ENCODE results near the gene NKAIN1. TPM values are rescaled to one million over a fixed set of nuclear protein-coding genes. Genes with fewer than 3 reads are reported as not detected.

The NKAIN1 gene
- total RNA-seq, 1 donor from 2014 or later, result not detected

DNA sequence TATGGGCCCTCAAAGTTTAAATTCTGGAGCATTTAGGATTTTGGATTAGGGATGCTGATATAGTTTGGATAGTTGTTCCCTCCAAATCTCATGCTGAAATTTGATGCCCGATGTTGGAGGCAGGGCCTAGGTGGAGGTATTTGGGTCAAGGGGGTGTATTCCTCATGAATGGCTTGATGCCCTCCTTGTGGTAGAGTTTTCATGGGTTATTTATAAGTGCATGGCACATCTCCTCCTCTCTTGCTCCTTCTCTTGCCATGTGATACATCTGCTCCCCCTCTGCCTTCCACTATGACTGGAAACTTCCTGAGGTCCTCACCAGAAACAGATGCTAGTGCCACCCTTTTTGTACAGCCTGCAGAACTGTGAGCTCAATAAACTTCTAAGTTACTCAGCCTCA, 17.5 kb upstream of the NKAIN1 start:
- TF ChIP-seq, protein P1, sequence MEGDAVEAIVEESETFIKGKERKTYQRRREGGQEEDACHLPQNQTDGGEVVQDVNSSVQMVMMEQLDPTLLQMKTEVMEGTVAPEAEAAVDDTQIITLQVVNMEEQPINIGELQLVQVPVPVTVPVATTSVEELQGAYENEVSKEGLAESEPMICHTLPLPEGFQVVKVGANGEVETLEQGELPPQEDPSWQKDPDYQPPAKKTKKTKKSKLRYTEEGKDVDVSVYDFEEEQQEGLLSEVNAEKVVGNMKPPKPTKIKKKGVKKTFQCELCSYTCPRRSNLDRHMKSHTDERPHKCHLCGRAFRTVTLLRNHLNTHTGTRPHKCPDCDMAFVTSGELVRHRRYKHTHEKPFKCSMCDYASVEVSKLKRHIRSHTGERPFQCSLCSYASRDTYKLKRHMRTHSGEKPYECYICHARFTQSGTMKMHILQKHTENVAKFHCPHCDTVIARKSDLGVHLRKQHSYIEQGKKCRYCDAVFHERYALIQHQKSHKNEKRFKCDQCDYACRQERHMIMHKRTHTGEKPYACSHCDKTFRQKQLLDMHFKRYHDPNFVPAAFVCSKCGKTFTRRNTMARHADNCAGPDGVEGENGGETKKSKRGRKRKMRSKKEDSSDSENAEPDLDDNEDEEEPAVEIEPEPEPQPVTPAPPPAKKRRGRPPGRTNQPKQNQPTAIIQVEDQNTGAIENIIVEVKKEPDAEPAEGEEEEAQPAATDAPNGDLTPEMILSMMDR (IDR thresholded peaks at IDR 0.05; ENCODE audit: insufficient read depth, low read length, severe bottlenecking), result no peak
- Histone ChIP-seq H3K36me3 (ENCODE audit: control insufficient read depth, insufficient read depth, low read length) (peaks cover 5% of the 10 kb centered on the region), H3K4me3 (ENCODE audit: low read depth, low read length) (no peak overlapping the region), H3K27me3 (ENCODE audit: control insufficient read depth, insufficient read depth, low read length) (no peaks in the 10 kb centered on the region)
- DNase-seq (ENCODE audit: low read depth), result no peak
- FAIRE-seq, result no peak

DNA sequence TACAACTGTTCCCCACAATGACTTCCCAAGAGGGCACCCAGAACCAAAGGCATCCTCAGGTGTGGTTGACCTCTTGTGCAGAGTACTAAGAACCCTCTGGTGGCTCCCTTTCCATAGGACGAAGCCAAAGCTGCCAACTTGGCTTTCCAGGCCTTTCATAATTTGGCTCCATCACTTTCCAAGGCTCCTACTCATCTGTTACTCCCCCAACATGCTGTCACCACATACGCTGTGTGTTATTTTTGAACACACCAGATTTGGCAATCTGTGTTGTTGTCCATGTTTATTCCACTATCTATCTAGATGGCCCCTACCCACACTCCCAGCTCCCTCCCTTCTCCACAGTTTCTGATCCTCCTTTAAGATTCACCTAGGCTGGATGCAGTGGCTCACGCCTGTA, 10.2 kb upstream of the NKAIN1 start:
- Histone ChIP-seq H3K4me3 (ENCODE audit: low read depth, low read length) (no peak overlapping the region), H3K36me3 (ENCODE audit: control insufficient read depth, insufficient read depth, low read length) (no peaks in the 10 kb centered on the region), H3K27me3 (ENCODE audit: control insufficient read depth, insufficient read depth, low read length) (no peaks in the 10 kb centered on the region)
- DNase-seq (ENCODE audit: low read depth) (no peak), FAIRE-seq (no peak)
- TF ChIP-seq, protein P1 (IDR thresholded peaks at IDR 0.05; ENCODE audit: insufficient read depth, low read length, severe bottlenecking), result no peak

DNA sequence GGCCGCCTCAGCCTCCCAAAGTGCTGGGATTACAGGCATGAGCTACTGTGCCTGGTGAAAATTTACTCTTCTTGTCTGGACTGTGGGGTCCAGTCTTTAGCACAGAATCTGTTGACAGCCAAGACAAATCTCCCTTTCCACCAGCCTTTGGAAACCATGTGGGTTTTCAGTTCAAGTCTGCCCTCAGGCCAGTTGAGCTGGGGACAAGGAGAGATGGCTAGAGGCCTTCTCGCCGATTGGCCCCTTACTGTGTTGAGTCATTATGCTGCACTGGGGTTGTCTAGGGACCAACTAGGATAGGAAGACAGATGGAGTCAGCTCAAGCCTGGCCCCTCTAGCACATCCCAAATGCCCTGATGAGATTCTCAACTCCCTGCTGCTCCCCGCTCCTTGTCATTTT, 8.6 kb upstream of the NKAIN1 start:
- TF ChIP-seq, protein P1 (IDR thresholded peaks at IDR 0.05; ENCODE audit: insufficient read depth, low read length, severe bottlenecking), result no peak
- FAIRE-seq (no peak), DNase-seq (ENCODE audit: low read depth) (no peak)
- Histone ChIP-seq H3K4me3 (ENCODE audit: low read depth, low read length) (no peak overlapping the region), H3K27me3 (ENCODE audit: control insufficient read depth, insufficient read depth, low read length) (no peaks in the 10 kb centered on the region), H3K36me3 (ENCODE audit: control insufficient read depth, insufficient read depth, low read length) (no peaks in the 10 kb centered on the region)

DNA sequence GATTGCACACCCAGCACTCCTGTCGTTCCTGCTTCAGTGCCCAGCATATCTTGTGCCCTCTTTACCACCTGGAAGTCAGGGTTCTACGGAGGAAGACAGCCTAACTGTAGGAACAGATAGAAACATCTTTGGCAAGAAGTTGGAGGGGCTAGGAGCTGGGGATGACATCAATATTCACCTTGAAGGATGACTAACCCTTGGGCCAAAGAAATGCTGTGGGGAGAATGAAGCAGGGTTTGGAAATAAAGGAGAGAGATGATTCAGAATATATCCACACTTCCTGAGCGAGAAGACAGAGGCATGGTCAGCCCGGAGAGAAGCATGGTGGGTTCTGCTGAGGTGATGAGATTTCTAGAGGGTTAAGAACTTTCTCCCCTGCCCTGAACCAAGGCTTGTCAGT, 4.6 kb upstream of the NKAIN1 start:
- H3K27me3 ChIP-seq (ENCODE audit: control insufficient read depth, insufficient read depth, low read length), result peaks cover 7% of the 10 kb centered on the region
- no peaks in the 10 kb centered on the region for H3K36me3 ChIP-seq (ENCODE audit: control insufficient read depth, insufficient read depth, low read length)
- DNase-seq (ENCODE audit: low read depth) (peak; percentile 66), FAIRE-seq (peak; percentile 70)
- TF ChIP-seq, protein P1 (IDR thresholded peaks at IDR 0.05; ENCODE audit: insufficient read depth, low read length, severe bottlenecking), result no peak
- no peak overlapping the region for H3K4me3 ChIP-seq (ENCODE audit: low read depth, low read length)

DNA sequence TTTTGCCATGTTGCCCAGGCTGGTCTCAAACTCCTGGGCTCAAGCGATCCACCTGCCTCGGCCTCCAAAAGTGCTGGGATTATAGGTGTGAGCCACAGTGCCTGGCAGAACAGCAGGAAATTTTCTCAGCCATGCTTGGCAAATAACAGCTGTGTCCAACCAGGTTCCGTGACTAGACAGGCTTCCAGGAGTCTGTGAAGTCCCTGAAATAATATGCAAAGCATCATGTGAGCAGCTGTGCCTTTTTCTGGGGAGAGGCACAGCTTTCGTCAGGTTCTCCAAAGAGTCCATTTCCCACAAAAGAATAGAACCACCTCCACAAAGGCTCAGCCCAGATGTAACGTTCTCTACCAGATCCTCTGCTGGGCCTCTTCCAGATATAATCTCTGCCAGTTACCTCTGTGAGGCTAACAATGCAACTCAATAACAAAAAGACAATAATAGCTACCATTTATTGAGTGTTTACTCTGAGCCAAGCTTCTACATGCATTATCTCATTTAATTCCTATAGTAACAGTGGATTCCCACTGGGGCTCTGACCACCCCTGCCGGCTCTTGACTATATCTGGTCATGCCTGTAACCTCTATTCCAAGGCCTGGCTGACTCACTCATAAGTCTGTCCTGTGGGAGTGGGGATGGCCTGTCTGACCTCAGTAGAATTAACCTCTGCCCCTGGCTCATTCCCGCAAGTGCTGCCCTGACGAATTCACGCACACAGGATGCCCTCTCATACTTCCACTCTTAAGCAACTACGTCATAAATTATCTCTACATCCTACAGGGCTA, 4.0 kb upstream of the NKAIN1 start:
- FAIRE-seq (no peak), DNase-seq (ENCODE audit: low read depth) (no peak)
- Histone ChIP-seq H3K27me3 (ENCODE audit: control insufficient read depth, insufficient read depth, low read length) (peaks cover 11% of the 10 kb centered on the region), H3K4me3 (ENCODE audit: low read depth, low read length) (no peak overlapping the region), H3K36me3 (ENCODE audit: control insufficient read depth, insufficient read depth, low read length) (no peaks in the 10 kb centered on the region)
- TF ChIP-seq, protein P1 (IDR thresholded peaks at IDR 0.05; ENCODE audit: insufficient read depth, low read length, severe bottlenecking), result no peak

DNA sequence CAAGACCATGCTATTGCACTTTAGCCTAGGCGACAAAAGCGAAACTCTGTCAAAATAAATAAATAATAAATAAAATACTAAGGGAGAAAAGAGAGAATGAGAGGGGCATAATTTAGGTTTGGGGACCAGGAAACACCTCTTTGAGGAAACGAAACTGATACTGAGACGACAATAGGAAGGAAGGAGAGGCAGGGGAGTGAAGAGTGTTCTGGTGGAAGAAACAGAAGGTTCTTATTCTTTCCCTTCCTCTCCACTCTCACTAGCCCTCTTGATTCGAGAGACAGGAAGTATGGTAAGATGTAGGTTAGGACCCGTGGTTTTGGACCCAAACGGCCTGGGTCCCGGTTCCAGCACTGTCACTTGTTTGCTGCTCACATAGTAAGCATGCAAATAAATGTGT, 1.6 kb upstream of the NKAIN1 start:
- no peak for DNase-seq (ENCODE audit: low read depth)
- TF ChIP-seq, protein P1 (IDR thresholded peaks at IDR 0.05; ENCODE audit: insufficient read depth, low read length, severe bottlenecking), result no peak
- Histone ChIP-seq H3K36me3 (ENCODE audit: control insufficient read depth, insufficient read depth, low read length) (no peaks in the 10 kb centered on the region), H3K4me3 (ENCODE audit: low read depth, low read length) (no peak overlapping the region), H3K27me3 (ENCODE audit: control insufficient read depth, insufficient read depth, low read length) (peaks cover 24% of the 10 kb centered on the region)
- FAIRE-seq, result no peak

Measured in bronchial epithelial cell (primary cell).